ENCODE data around the gene TMEM184B.

Gene TMEM184B

DNA sequence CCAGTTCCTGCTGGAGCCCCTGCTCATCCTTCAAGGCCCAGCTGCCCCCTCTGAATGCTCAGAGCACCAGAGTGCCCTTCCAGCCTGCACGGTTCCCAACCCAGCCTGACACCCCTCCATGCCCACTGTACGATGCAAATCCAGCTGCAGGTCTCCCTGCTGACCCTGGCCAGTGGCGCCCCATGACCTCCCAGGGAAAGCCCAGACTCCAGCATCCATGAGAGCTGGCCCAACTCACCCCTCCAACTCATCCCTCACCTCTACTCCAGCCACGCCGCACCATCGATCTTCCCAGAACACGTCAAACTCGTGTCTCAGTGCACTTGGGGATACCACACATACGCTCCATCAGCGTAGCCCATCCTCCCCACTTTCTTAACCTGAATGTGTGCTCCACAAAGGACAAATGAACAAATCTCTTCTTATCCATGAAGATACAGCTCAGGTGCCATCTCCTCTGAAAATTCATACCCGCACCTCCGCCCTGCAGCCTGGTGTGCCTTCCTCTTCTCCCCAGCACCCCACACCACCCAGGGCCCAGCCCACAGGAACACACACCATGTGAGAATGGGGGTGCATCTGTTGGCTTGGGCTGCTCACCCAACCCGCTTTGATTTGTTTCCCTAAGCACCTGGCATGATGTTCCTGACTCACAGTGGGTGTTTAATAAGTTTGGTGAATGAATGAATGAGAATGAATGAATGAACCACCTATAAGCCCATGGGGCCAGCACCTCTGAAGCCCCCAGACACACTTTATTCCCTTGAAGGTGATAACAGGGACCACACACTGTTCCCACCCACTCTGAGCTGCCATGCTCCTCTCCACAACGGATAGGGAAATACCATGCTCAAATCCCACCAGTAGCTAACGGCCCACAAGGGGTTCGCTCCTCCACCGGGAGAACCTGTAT lies 97.3 kb downstream of the TMEM184B start:
- no peak for DNase-seq

DNA sequence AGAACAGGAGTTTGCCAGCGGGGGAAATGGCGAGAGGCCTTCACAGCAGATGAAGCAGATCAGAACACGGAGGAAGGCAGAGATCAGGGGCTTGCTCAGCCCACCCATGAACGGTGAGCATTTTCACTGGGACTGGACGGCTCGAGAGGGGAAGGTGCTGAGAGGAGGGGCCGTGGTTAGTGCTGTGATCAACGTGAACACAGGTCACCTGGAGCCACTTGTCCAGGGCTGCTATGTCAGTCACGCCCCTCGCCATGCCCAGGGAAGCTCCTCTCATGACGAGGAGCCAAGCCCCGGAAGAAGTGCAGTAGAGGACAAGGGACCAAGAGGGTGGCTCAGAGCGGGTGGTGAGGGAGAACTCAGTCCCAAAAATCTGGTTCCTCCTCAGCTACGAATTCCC lies 98.2 kb downstream of the TMEM184B start:
- DNase-seq = no peak

DNA sequence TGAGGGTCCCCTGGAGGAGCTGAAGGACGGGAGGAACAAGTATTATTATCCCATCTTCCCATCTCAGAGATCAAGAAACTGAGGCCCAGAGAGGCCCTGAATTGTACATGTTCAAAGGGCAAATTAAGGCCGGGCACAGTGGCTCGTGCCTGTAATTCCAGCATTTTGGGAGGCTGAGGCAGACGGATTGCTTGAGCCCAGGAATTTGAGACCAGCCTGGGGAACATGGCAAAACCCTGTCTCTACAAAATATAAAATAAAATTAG lies 99.2 kb downstream of the TMEM184B start:
- DNase-seq = no peak

DNA sequence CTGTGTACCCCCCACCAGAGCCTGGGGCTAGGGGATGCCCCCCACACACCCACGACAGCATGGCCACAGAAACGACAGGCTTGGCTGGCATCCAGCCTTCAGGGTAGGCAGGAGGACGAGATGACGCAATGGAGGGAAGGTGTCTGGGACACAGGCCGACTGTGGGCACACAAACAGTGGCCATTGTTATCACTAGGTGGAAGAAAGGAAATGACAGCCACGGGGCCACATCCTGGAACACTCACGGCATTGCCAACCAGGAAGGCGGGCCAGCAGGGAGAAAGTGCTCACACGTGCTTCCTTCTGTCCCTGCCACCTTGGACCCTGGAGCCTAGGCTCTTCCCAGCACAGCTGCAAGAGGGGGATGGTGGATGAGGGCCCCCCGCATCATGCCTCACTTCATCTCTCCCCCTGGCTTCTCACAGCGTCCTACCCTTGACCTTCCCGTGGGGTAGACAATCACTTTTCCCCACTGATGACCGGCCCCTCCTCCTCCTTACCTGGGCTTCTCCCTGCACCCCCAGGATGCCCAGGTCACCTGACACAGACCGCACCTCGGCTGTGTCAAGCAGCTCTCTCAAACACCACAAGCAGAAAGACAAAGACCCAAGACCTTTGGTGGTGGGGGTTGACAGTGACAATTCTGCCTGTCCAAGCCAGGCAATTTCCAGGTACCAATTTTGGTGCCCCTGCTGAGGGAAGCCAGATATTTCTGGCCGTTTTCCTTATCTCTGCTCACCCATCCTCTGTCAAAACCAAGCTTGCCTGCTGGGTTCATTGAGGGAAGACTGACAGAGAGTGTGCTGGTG lies 99.8 kb downstream of the TMEM184B start:
- peak; percentile 45 for DNase-seq

DNA sequence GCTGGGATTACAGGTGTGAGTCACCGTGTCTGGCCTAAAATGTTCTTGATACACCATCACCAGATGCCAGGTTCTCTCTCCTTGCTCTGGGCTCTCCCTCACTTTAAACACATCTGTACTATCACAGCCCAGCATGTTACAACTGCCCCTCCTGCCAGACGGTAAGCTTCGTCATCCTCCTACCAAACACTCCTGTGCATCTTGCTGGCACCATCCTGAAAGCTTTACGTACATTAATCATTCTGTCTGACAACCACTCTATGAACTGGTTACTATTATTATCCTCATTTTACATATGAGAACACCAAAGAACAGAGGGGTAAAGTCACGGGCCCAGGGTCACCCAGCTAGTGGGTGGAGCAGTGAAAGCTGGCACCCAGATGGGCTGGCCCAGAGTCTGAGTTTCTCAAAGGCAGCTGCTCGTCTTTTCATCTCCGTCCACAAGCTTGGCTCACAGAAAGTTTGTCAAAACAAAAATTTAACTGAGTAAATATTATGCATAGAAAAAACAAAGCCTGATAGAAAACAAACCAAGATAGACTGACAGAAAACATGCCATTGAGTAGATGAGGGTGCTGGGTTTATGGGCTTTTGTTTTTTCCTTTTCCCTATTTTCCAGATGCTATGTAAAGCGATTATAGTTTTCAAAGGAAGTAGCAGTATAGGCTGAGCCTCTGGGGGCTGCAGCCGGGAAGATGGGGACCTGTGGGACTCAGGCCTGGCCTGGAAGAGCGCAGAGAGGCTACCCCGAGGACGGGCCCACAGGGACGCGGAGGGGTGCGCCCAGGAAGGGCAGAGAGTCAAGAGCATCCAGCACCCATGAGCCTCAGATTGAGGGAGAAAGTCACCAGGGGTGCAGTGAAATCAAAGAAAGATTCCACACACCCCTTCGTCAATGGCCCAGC lies 100.6 kb downstream of the TMEM184B start:
- DNase-seq = no peak

DNA sequence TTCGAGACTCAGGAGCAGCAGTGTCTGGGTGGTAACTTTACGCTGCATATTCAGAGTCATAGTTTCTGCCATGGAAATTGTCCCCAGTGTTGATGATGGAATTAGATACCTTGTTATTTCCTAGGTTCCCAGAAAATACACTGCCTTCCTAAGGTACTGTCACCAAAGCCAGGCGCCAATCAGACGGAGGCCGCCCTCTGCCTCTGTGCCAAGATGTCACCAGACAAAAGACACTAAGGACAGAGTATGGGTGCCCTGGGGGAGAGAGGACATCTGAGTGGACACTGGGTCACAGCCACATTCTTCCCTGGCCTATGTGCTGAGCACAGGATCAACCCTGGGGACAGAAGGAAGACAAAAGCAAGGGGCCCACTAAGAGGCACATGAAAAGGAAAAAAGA lies 102.3 kb downstream of the TMEM184B start:
- DNase-seq = no peak

Measured in NCI-H1092 (cell line).